PC-3 (cell line): Measurements from ENCODE around the gene KDM6B.

Experiments used
- CTCF ChIP-seq: fragments of 300-600 bp; sonication (generic); conservative IDR thresholded peaks from 2 replicates; pipeline ENCODE4 v1.5.1; 2017; ENCODE audit warnings: antibody characterized with exemption, low read depth, mild to moderate bottlenecking, low read length
- EZH2 ChIP-seq: fragments of 300-600 bp; sonication (generic); IDR thresholded peaks from one replicate; pipeline ENCODE4 v1.6.1; 2017; ENCODE audit warnings: antibody characterized with exemption, mild to moderate bottlenecking, low read length; ENCODE audit not compliant: unreplicated experiment

GRCh38 chr17:7809086-7809790 lies 24.8 kb upstream of the KDM6B start:
- TF ChIP-seq CTCF (no peak), EZH2 (no peak)
